Activated naive CD8-positive, alpha-beta T cell treated with anti-CD3 and anti-CD28 coated beads, Interleukin-2, amount 10 ng/mL, durations not matched to agents 7 days and 5 days (primary cell): ENCODE results near the gene EGFL7. TPM values are rescaled to one million over a fixed set of nuclear protein-coding genes. Genes with fewer than 3 reads are reported as not detected.
"Not testable (repeated sequence)": the region's sequence is repeated elsewhere in the genome, so short reads cannot be mapped to it uniquely, and the experiment has no call there.

ENCODE experiments used
- ATAC-seq: fragments of 150-1000 bp; cut with Tn5 transposase; one replicate; pipeline ENCODE4 v1.10.0; 2021; ENCODE audit warnings: low read depth, moderate library complexity
- POLR2A ChIA-PET: fragments of 350-600 bp; sonication (Branson Sonifier 250); formaldehyde crosslinking; loops from one replicate; lab custom pipeline; 2021; ENCODE audit warnings: antibody characterized with exemption; lab: Charles Lee
- DNase-seq: peaks from one replicate; pipeline ENCODE4 v3.0.0; 2021
- H3K27ac Mint-ChIP-seq: one replicate; pipeline ENCODE4 v1.8.0; 2022; ENCODE audit warnings: mild to moderate bottlenecking, mixed read lengths
- H3K27me3 Mint-ChIP-seq: one replicate; pipeline ENCODE4 v1.8.0; 2022; ENCODE audit warnings: mild to moderate bottlenecking, moderate library complexity, mixed read lengths
- H3K36me3 Mint-ChIP-seq: one replicate; pipeline ENCODE4 v1.8.0; 2021; ENCODE audit warnings: mild to moderate bottlenecking, mixed read lengths
- H3K4me1 Mint-ChIP-seq: one replicate; pipeline ENCODE4 v1.8.0; 2021; ENCODE audit warnings: mixed read lengths
- H3K4me3 Mint-ChIP-seq: one replicate; pipeline ENCODE4 v1.8.0; 2022; ENCODE audit warnings: mild to moderate bottlenecking, moderate library complexity, mixed read lengths
- H3K9me3 Mint-ChIP-seq: one replicate; pipeline ENCODE4 v1.8.0; 2021; ENCODE audit warnings: mixed read lengths
- total RNA-seq, 2 experiments: library from RNA; stranded (reverse); gene quantifications; one replicate each; pipeline ENCODE4 v1.2.3, GENCODE V29; 2021

Gene EGFL7
- total RNA-seq, 2 experiments from 2014 or later: 1.00 to 1.1 TPM

DNA sequence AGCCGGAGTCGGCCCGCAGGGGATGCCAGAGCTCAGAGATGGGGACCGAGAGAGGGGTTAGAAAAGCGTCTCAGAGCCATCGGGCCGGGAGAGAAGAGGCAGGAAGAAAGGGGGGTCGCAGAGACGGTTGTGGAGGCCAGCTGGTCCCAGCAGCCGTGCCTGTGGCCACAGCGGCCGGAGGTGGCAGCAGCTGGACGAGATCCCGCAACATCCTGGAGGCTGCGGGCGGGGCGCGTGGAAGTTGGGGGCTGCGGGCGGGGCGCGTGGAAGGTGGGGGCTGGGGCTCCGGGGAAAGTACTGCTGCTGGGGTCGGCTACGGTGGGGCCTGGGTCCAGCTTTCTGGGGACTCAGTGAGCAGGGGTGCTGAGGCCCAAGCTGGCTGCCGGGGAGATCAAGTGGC lies 34.4 kb upstream of the EGFL7 start:
- no peak for ATAC-seq
- H3K4me1 Mint-ChIP-seq: peaks cover 5% of the 10 kb centered on the region
- H3K27ac Mint-ChIP-seq: no peak overlapping the region
- POLR2A ChIA-PET: no interaction called here
- H3K9me3 Mint-ChIP-seq: no peaks in the 10 kb centered on the region
- H3K4me3 Mint-ChIP-seq: no peak overlapping the region
- no peaks in the 10 kb centered on the region for H3K27me3 Mint-ChIP-seq
- peak; percentile 20 for DNase-seq
- H3K36me3 Mint-ChIP-seq: no peaks in the 10 kb centered on the region

GRCh38 chr9:136629001-136629878 lies 33.5 kb upstream of the EGFL7 start:
- H3K4me1 Mint-ChIP-seq: peaks cover 5% of the 10 kb centered on the region
- H3K4me3 Mint-ChIP-seq: no peak overlapping the region
- H3K36me3 Mint-ChIP-seq: no peaks in the 10 kb centered on the region
- POLR2A ChIA-PET: interaction anchor here (1.2 kb wide), 1 partner anchor 145 kb away, joined by 3 read pairs; no protein-coding TSS in a partner anchor
- no peak overlapping the region for H3K27ac Mint-ChIP-seq
- no peaks in the 10 kb centered on the region for H3K9me3 Mint-ChIP-seq
- DNase-seq: peak; percentile 30
- ATAC-seq: no peak
- H3K27me3 Mint-ChIP-seq: no peaks in the 10 kb centered on the region

DNA sequence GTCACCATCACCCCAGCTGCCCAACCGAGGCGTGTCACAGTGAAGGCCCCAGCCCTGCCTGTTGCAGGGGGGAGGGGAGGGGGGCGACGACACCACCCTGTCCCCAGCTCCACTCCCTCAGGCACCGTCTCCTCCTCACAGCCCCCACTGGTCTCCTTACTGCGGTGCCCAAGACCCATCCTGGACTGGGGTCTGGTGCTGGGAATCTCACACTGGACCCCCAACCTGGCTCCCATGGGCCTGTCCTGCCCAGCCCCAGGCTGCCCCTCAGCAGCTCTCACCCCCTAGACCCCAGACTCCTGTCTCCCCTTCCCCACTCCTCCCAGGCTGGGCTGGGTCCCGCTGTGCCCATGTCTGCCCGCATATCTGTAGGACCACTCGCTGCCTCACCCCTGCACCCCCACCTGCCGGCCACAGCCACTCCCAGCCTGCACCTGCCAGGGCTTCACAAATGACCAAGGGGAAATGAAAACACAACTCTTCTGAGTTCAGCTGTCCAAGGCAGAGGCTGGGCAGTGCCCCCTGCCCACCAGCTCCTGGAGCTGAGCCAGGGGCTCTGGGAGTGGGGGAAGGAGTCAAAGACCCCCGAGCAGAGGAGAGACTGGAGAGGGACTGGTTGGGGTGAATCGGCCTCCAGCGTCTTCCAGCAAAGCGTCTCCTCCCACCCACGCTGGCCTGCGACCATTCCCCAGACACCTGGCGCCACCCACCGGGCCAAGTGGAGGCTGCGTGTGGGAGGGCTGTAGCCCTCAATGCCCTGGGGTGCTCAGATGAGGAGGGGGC lies 32.6 kb upstream of the EGFL7 start:
- Mint-ChIP-seq H3K36me3 (no peaks in the 10 kb centered on the region), H3K27ac (peak overlapping the region; percentile 21), H3K9me3 (no peaks in the 10 kb centered on the region), H3K27me3 (no peaks in the 10 kb centered on the region), H3K4me3 (no peak overlapping the region), H3K4me1 (peaks cover 5% of the 10 kb centered on the region)
- DNase-seq: peak; percentile 78
- POLR2A ChIA-PET: interaction anchor here (1.2 kb wide), 1 partner anchor 146 kb away, joined by 3 read pairs; no protein-coding TSS in a partner anchor
- peak; percentile 57 for ATAC-seq

DNA sequence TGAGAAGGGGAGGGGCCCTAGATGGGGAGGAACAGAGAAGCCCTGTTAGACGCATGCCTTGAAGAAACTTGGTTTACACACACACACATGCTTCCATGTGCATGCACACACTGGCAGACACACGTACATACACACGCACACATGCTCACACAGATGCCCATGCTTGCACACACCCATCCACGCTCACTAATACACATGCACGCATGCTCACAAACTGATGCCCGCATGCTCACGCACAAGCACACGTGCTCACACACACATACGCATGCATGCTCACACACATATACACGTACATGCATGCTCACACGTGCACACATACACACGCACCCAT lies 32.1 kb upstream of the EGFL7 start:
- Mint-ChIP-seq H3K27ac (no peak overlapping the region), H3K36me3 (no peaks in the 10 kb centered on the region), H3K9me3 (no peaks in the 10 kb centered on the region), H3K27me3 (no peaks in the 10 kb centered on the region), H3K4me3 (no peak overlapping the region), H3K4me1 (peaks cover 5% of the 10 kb centered on the region)
- ATAC-seq (no peak), DNase-seq (no peak)
- POLR2A ChIA-PET: no interaction called here

DNA sequence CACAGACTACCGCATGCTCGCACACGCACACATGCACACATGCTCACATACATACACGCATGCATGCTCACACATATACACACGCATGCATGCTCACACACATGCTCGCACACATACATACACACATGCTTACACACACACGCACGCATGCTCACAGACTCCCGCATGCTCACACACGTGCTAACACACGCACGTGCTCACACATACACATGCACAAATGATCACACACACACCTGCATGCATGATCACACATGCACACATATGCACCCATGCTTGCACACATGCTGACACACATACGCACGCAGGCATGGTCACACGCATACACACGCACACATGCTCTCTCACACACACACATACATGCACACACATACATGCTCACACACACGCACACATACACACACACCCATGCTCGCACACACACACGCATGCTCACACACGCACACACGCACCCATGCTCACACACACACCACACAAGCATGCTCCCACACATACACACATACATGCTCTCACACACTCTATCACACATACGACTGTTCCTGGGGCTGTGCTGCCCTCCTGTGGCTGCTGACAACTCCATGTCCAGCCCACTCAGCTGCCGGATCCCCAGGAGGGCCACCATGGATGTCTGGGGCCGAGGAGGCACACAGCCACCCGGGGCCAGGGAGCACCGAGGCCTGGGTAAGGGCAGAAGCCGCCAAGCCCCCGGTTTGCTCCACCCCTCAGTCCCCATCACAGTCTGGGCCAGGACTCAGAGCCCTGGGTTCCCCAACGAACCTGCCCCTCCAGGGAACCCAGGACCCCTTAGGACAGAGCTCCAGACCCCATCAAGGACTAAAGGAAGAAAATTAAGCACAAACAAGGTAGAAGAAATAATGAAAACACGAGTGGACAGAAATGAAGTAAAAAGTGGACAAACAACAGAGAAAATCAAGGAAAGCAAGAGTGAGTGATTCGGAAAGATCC lies 31.4 kb upstream of the EGFL7 start:
- POLR2A ChIA-PET: interaction anchor here (1.0 kb wide), 1 partner anchor 147 kb away, joined by 4 read pairs; no protein-coding TSS in a partner anchor
- H3K9me3 Mint-ChIP-seq: no peaks in the 10 kb centered on the region

DNA sequence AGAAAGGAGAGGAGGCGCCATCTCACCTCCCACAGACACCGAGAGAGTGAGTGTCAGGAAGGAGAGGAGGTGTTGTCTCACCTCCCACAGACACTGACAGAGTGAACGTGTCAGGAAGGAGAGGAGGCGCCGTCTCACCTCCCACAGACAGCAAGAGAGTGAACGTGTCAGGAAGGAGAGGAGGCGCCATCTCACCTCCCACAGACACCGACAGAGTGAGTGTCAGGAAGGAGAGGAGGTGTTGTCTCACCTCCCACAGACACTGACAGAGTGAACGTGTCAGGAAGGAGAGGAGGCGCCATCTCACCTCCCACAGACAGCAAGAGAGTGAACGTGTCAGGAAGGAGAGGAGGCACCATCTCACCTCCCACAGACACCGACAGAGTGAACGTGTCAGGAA lies 30.6 kb upstream of the EGFL7 start:
- not testable (repeated sequence) for H3K4me1 Mint-ChIP-seq, H3K27me3 Mint-ChIP-seq, H3K4me3 Mint-ChIP-seq, H3K36me3 Mint-ChIP-seq, H3K27ac Mint-ChIP-seq, DNase-seq, ATAC-seq, H3K9me3 Mint-ChIP-seq
- POLR2A ChIA-PET: interaction anchor here (1.0 kb wide), 1 partner anchor 148 kb away, joined by 4 read pairs; no protein-coding TSS in a partner anchor

More for the DNA sequence above, 31.4 kb upstream of the EGFL7 start:
- peak; percentile 82 for DNase-seq
- Mint-ChIP-seq H3K36me3 (no peaks in the 10 kb centered on the region), H3K4me3 (no peak overlapping the region), H3K27ac (no peak overlapping the region), H3K27me3 (no peaks in the 10 kb centered on the region), H3K4me1 (peaks cover 5% of the 10 kb centered on the region)
- ATAC-seq: peak; percentile 86

DNA sequence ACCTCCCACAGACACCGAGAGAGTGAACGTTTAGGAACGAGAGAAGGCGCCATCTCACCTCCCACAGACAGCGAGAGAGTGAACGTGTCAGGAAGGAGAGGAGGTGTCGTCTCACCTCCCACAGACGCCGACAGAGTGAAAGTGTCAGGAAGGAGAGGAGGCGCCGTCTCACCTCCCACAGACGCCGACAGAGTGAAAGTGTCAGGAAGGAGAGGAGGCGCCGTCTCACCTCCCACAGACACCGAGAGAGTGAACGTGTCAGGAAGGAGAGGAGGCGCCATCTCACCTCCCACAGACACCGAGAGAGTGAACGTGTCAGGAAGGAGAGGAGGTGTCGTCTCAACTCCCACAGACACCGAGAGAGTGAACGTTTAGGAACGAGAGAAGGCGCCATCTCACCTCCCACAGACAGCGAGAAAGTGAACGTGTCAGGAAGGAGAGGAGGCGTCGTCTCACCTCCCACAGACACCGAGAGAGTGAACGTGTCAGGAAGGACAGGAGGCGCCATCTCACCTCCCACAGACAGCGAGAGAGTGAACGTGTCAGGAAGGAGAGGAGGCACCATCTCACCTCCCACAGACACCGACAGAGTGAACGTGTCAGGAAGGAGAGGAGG lies 30.1 kb upstream of the EGFL7 start:
- POLR2A ChIA-PET, H3K27ac Mint-ChIP-seq, H3K9me3 Mint-ChIP-seq, H3K36me3 Mint-ChIP-seq, H3K4me1 Mint-ChIP-seq, H3K27me3 Mint-ChIP-seq, H3K4me3 Mint-ChIP-seq, ATAC-seq: not testable (repeated sequence)
- peak; percentile 31 for DNase-seq

GRCh38 chr9:136634904-136635303 lies 27.8 kb upstream of the EGFL7 start:
- DNase-seq: no peak
- H3K4me1 Mint-ChIP-seq: peaks cover 5% of the 10 kb centered on the region
- ATAC-seq: no peak
- H3K4me3 Mint-ChIP-seq: no peak overlapping the region
- H3K9me3 Mint-ChIP-seq: no peaks in the 10 kb centered on the region
- POLR2A ChIA-PET: no interaction called here
- H3K27me3 Mint-ChIP-seq: no peaks in the 10 kb centered on the region
- H3K36me3 Mint-ChIP-seq: no peaks in the 10 kb centered on the region
- no peak overlapping the region for H3K27ac Mint-ChIP-seq

DNA sequence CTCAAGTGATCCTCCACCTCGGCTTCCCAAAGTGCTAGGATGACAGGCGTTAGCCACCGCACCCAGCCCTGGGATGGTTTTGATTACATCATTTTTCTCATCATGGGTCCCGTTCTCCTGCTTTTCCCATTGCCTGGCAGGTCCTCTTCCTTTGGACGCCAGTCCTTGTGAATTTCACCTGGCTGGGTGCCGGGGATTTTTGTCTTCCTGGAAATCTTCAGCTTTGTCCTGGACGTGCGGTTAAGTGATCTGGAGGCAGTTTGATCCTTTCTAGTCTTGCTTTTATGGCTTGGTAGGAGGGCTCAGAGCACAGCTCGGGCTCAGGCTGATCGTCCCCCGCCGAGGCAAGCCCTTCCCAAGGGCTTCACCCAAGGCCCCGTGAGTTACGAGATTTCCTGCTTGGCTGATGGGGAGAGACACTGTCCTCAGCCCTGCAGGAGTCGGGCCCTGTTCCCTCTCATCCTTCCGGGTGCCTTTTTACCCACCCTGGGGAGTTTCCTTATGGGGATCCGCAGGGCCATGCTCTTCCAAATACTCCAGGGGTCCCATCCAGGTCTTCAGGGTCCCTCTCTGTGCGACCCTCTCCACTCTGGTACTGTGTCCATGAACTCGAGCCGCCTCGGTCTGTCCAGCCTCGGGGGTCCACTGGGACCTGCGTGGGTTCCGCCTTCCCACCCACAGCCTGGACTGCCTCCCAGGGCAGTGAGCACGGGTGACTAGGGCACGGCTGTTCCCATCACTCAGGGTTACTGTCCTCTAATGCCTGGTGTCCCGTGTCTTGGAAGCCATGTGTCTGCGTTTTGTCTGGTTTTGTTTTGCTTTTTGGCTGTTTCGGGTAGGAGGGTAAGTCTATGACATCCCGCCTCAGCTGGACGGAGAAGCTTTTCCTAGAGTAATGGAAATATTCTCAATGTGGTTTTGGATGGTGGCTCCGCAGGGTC lies 22.3 kb upstream of the EGFL7 start:
- ATAC-seq: no peak
- Mint-ChIP-seq H3K9me3 (no peaks in the 10 kb centered on the region), H3K27ac (no peak overlapping the region), H3K27me3 (peaks cover 22% of the 10 kb centered on the region), H3K4me3 (no peak overlapping the region), H3K4me1 (no peaks in the 10 kb centered on the region), H3K36me3 (no peaks in the 10 kb centered on the region)
- no peak for DNase-seq
- POLR2A ChIA-PET: interaction anchor here (0.6 kb wide), 1 partner anchor 52 kb away, joined by 4 read pairs; no protein-coding TSS in a partner anchor

- Mint-ChIP-seq H3K36me3 (no peaks in the 10 kb centered on the region), H3K4me1 (no peaks in the 10 kb centered on the region), H3K9me3 (no peaks in the 10 kb centered on the region), H3K4me3 (no peak overlapping the region), H3K27me3 (peaks cover 31% of the 10 kb centered on the region), H3K27ac (no peak overlapping the region)
- POLR2A ChIA-PET: no interaction called here
- ATAC-seq: no peak
- no peak for DNase-seq
Observed at GRCh38 chr9:136642439-136642921, 20.2 kb upstream of the EGFL7 start.

DNA sequence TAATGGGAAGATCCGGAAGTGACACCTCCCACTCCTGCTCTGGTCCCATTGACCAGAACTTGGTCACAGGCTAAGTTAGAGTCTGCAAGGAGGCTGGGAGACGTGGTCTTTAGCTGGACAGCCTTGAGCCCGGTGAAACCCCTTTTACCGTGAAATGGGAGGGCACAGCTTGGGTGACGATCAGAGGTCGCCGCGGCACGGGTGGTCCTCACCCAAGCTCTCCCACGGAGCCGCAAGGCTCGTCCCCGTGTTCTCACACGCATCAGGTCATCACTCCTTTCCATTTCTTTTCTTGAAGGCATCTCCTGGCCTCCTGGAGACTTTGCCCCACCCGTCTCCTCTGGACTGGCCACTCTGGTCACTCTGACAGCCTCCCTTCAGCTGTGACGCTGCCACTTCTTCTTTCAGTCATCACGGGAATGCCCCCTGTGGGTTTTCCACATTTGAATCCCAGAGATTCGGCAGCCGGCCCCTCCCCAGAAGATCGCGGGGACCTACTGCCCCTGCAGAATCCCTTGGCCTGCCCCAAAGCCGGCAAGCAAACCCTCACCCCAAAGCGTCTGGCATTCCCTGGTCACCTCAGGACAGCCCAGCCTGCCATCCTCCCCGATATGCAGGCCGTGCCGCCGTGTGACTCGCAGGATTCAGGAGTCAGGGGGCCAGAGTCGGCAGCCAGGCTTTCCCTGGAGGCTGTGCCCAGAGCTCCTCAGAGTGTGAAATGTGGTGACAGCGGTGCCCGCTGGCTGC lies 18.9 kb upstream of the EGFL7 start:
- DNase-seq (no peak), ATAC-seq (no peak)
- POLR2A ChIA-PET: no interaction called here
- Mint-ChIP-seq H3K27me3 (peaks cover 38% of the 10 kb centered on the region), H3K36me3 (no peaks in the 10 kb centered on the region), H3K4me3 (no peak overlapping the region), H3K9me3 (no peaks in the 10 kb centered on the region), H3K4me1 (no peaks in the 10 kb centered on the region), H3K27ac (no peak overlapping the region)
